NCI-H748 (cell line): ENCODE data around the gene SEC23B.

Experiments
- DNase-seq: peaks from one replicate; lab custom pipeline; 2025; ENCODE audit not compliant: unreplicated experiment; lab: John Stamatoyannopoulos, UW

Gene SEC23B

DNA sequence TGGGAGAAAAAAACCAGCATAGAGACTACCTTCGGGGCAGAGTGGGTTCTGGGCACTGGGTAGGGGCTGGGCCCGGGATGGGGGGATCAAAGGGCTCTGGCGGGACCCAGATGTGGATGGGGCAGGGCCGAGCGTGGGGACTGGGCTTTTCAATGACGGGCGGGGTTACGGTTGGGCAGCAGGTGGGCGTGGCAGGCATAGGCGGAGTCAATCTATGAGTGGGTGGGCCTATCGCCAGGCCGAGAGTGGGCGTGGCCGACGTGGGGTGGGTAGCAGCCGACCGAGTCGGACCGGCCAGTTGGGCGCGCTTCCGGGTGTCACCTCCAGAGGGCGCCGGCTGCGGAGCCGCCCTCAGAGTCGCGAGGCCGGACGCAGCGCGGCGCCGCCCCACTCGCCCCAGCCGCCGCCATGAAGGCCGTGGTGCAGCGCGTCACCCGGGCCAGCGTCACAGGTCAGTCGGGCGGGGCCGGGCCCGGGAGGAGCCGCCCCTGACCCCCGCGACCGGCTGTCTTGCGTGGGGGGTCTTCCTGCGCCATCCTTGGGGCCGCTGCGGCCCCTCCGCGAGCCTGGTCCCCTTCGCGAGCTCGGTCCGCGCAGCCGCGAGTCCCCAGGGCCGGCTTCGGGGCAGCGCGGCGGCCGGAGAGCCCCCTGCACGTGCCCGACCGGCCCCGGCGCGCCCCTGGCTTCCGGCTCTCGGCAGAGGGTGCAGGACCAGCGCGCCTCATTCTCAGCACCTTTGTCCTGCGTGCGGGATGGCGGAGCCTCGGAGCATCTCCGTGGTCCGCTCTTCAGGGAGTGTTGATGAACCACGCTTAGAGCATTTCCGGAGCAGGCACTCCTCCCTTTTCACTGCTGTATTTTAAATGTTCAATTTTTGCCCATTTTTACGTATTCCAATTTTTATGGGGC, 80.2 kb downstream of the SEC23B start, which contains the start of gene DTD1:
DTD1 (plus strand) TSS at position 390 of the 909 bp plus-strand sequence; CDS start at position 409, 19 bp downstream.
- peak; percentile 96 for DNase-seq

GRCh38 chr20:18588574-18588933, 80.8 kb downstream of the SEC23B start:
- no peak for DNase-seq

GRCh38 chr20:18589941-18590674, 82.4 kb downstream of the SEC23B start:
- DNase-seq: no peak

DNA sequence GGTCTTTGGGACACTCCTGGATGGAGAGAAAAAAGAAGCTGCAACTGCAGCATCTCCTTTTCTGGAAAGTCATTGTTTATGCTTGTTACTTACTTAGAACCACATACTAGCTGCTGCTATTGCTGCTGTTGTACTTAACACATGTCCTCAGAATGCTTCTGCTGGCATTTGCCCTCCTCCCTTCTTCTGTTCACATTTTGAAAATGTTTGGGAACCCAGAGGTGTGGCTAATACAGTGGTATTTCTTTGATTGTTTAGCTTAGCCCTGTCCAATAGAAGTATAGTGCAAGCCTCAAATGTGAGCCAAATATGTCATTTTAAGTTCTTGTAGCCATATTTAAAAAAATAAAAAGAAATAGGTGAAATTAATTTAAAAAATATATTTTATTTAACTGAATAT, 88.5 kb downstream of the SEC23B start:
- DNase-seq: no peak

GRCh38 chr20:18609741-18610140, 102.0 kb downstream of the SEC23B start:
- no peak for DNase-seq
